HG03432 (cell line): ENCODE measurements around the gene CYSTM1.
"Not testable (repeated sequence)": the region's sequence is repeated elsewhere in the genome, so short reads cannot be mapped to it uniquely, and the experiment has no call there.

ENCODE experiments used
- ATAC-seq: cut with Tn5 transposase; IDR thresholded peaks from one replicate; pipeline ENCODE4 v1.9.1; 2021; ENCODE audit warnings: mild to moderate bottlenecking, moderate library complexity; ENCODE audit not compliant: unreplicated experiment

The CYSTM1 gene

GRCh38 chr5:140148508-140148907, 26.5 kb upstream of the CYSTM1 start:
- no peak for ATAC-seq

- no peak for ATAC-seq
These were observed 24.8 kb upstream of the CYSTM1 start for GRCh38 chr5:140150201-140150600.

GRCh38 chr5:140151144-140152021, 23.6 kb upstream of the CYSTM1 start:
- ATAC-seq = no peak

GRCh38 chr5:140152022-140152999, 22.7 kb upstream of the CYSTM1 start:
- no peak for ATAC-seq

- no peak for ATAC-seq
These were observed 21.7 kb upstream of the CYSTM1 start for GRCh38 chr5:140153255-140153654.

GRCh38 chr5:140153905-140154304, 21.1 kb upstream of the CYSTM1 start:
- no peak for ATAC-seq

- ATAC-seq = not testable (repeated sequence)
These were observed 20.1 kb upstream of the CYSTM1 start for GRCh38 chr5:140154710-140155381.

GRCh38 chr5:140157032-140157781, 17.8 kb upstream of the CYSTM1 start:
- ATAC-seq = peak; percentile 98

GRCh38 chr5:140159014-140159927, 15.7 kb upstream of the CYSTM1 start:
- no peak for ATAC-seq

GRCh38 chr5:140162275-140162674, 12.7 kb upstream of the CYSTM1 start:
- ATAC-seq = no peak

GRCh38 chr5:140162781-140163180, 12.2 kb upstream of the CYSTM1 start:
- no peak for ATAC-seq

- no peak for ATAC-seq
These were observed 9.7 kb upstream of the CYSTM1 start for GRCh38 chr5:140165101-140165922.

GRCh38 chr5:140165923-140166270, 9.1 kb upstream of the CYSTM1 start:
- ATAC-seq = no peak

GRCh38 chr5:140166911-140167310, 8.1 kb upstream of the CYSTM1 start:
- ATAC-seq = no peak

- no peak for ATAC-seq
These were observed 6.6 kb upstream of the CYSTM1 start for GRCh38 chr5:140168371-140168770.

GRCh38 chr5:140169410-140169809, 5.6 kb upstream of the CYSTM1 start:
- no peak for ATAC-seq

GRCh38 chr5:140172483-140172882, 2.5 kb upstream of the CYSTM1 start:
- no peak for ATAC-seq

- no peak for ATAC-seq
These were observed 974 bp upstream of the CYSTM1 start for GRCh38 chr5:140174014-140174413.
